NCI-H2196 (cell line): ENCODE results near the gene TANGO2.

Experiments used
- DNase-seq: peaks from one replicate; lab custom pipeline; 2025; ENCODE audit not compliant: unreplicated experiment; lab: John Stamatoyannopoulos, UW

The TANGO2 gene

GRCh38 chr22:19982991-19983578 is 37.8 kb upstream of the TANGO2 start:
- no peak for DNase-seq

DNA sequence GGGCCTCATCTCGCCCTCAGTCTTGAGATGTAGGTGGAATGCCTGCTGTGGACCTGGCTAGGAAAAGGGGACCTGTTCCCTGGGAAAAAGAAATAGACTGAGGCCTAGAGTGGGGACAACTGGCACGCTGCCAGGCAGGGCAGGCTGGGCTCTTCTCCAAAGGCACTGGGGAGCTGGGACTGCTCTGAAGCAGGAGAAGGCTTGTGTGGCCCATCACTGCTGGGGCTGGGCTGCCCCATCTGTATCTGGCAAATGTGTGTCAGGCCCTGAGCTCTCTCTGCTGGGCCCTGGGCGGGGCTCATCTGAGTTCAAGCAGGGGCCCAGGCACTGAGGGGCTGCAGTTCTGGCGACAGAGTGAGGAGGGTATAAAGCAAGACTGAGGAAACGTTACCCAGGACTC is 37.2 kb upstream of the TANGO2 start:
- no peak for DNase-seq

GRCh38 chr22:19984201-19984753 is 36.6 kb upstream of the TANGO2 start:
- DNase-seq, result peak; percentile 26

DNA sequence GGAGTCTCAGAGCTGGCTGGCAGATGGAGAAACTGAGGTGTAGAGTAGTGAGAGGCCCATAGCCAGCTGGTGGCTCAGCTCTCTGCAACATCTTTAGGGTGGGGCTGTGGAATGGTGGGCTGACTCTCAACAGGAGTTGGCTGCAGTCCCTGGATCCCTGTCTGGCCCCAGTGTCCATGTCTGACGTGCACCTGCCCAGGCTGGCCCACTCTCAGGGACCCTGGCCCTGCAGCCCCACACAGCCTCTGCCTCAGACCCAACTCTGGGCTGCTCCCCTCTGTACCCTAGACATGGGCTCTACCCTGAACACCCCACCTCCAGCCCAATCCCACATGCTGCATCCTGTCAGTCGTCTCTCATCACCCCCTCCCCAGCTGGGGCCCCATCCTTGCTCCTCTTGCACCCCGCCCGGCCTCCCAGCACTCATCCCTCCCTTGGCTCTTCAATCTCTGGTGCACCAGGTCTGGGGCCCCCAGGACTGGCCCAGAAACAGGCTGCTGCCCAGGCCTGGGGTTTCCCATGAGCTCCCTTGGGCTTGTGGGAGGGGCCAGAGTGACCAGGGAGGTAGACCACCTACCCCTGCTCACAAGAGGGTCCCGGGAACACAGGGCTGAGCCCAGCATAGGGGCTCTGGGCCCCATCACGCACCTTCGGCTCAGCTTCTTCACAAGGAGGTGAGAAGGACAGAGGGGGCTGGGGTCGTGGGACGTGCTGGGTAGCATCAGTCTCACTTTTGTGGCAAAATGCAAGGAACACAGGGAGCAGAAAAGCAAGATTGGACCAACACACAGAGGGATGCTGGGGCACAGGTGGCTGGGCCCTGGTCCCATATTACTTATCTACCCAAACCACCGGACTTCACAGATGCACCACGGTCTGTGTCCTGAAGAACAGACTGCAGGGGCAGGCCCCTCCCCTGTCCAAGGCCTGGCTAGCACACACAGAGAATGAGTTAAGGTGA is 35.8 kb upstream of the TANGO2 start:
- DNase-seq, result no peak

- no peak for DNase-seq
Measured at GRCh38 chr22:19986011-19986409, 34.9 kb upstream of the TANGO2 start.

DNA sequence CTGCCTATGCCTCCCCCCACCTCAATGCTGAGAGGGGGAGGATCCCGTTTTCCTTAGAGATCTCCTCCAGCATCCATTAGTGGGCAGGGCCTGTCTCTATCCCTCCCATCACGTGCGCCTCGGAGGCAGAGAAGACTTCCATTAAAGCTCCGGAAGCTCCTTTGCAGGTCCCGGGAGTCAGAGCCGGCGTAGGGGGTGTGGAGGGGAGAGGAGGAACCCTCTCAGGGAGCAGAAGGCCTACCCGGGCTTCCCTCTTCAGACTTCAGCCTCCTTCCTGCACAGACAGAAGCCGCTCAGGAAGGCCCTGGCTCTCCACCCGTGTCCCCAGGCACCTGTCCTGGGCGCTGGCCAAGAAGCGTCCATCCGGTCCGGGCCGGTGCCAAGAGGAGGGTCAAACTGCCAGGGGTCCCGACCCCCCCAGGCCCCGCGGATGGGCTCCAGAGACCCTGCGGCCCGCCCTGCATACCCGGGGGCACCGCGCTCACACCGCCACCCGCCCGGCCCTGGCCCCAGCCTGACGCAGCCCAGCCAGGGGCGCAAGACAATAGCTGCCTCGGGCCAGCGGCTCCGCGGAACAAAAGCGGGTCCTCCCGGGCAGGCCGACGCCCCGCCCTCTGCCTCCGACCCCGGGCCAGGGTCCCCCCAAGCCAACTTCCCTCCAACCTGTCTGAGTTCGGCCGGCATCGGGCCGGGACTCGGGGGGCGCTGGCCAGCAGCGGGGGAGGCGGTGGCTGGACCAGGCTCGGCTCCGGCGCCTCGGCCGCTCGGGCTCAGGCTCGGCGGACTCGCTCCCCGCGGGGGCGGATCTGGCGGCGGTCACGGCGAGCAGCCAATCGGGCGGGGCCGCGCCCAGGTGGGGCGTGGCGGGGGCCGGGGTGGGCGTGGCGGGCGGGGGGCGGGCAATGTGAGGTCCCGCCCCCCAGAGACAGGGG is 34.2 kb upstream of the TANGO2 start:
- DNase-seq, result peak; percentile 56

DNA sequence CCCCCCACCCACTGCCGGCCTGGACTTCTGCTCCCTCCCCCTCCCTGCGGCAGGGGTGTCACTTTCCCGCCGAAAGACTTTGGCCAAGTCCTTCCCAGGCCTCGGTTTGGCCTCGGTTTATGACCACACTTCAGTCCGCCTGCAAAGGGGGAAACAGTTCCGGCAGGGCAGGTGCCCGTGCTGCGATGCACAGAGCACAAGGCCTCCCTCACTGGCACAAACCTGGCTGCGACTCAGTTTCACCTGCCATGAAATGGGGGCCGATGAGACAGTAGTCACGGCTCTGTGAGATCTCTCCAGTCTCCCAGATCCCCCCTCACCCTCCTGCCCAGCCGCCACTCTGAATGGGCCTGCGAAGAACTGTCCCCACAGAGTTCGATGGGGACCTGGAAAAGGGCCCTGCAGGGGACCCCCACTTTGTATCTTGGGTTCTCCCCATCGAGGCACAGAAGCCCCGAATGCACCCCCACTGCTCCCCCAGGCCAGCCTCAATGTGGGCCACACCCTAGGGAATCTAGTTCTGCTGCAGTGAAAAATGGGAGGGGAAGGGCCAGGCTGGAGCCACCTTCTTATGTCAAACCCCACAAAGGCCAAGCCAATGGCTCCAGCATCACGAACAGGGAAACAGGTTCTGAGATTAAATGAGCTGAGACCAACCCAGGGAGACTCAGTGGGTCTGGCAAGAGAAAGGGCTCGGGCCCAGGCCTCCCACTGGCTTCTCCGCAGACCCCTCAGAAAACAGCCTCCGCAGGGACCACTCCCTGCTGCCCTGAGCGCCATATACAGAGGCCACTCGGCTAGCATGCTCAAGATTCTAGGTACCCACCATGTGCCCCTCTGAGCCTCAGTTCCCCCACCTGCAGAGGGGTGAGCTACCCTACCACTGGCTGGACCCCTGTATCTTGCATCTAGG is 33.3 kb upstream of the TANGO2 start:
- no peak for DNase-seq

- DNase-seq, result no peak
Measured at GRCh38 chr22:19988331-19988808, 32.5 kb upstream of the TANGO2 start.

DNA sequence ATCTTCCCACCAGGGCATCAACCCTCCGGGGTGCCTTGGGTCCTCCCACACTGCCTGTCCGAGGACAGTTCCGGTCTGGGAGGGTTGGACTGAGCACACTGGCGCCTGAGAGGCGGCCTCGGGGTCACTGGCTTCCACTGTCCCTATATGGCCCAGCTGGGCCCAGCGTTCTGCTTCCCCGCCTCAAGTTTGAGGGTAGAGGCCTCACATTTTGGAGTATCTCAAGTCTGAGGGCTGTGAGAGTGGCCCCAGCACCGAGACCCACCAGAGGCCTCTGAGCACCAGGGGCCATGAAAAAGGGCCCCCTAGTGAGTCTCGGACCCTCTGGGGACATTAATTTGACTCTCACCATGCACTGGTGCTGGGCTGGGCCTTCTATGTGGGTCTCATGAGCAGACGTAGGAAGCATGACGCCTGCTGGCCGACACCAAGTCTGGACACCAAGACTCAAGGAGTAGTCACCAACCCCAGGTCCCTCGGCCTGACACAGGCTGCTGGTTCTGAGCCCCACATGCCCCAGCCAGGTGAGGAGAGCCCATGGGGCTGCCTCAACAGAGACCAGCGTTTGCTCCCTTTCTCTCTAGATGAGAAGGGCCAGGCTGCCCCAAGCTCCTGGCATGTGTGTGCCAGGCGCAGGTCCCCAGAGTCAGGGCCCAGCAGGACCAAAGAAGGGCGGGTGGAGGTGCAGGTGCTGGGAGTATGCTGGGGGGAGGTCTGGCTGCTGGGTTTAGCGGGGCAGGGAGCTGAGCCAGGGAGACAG is 31.8 kb upstream of the TANGO2 start:
- DNase-seq, result no peak

DNA sequence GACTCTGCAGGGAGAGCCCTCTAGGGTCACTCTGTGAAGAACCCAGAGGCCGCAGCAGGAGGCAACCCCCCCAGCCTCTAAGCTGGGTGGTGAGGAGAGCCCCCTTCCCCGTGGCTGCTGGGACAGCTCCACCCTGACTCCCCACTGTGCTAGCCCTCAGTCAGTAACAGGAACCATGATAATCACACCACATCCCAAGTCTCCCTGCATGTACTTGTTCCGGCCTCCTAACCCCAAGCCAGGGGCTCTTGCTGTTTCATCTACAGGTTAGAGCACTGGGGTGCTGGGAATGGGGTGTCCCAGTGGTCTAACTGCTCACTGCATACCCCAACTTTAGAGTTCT is 31.2 kb upstream of the TANGO2 start:
- no peak for DNase-seq

DNA sequence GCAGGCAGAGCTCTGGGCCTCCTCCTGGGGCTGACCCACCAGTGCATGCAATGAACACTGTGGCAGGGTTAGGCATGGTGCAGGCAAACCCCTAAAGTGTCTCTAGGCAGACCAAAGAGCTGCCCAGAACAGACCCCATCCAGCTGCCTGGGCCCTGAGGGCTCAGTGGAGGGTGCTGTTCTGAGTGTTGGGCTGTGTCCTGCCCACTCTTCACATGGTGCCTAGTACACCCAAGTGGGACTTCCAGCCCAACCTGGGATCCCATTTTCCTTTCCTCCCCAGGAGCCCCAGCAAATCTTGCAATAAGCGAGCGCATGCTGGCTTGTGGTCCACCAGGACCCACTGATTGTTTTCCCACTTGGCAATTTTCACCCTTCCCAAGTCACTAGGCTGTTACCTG is 30.7 kb upstream of the TANGO2 start:
- DNase-seq, result no peak

- no peak for DNase-seq
Measured at GRCh38 chr22:19990609-19991394, 30.1 kb upstream of the TANGO2 start.

GRCh38 chr22:19991395-19991644 is 29.6 kb upstream of the TANGO2 start:
- DNase-seq, result no peak

GRCh38 chr22:19991645-19992451 is 29.1 kb upstream of the TANGO2 start:
- no peak for DNase-seq

DNA sequence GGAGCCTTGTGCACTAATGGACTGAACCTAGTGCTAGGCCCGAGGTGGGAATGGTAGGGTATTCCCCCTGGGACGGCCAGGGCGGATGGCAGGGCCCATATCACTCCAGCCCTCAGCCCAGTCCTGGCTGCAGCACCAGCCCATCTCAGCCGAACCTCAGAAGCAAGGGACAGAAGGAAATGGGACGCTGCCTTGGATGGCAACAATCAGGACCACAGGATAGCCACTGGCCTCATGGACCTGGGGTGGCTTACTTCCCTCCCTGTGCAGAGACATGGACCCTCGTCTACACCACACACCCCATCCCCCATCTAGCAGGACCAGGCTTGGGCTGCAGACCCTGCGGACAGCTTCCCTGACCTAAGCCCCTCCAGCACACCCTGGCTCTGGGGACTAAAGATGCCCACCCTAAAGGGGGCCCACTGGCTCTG is 28.4 kb upstream of the TANGO2 start:
- DNase-seq, result no peak

DNA sequence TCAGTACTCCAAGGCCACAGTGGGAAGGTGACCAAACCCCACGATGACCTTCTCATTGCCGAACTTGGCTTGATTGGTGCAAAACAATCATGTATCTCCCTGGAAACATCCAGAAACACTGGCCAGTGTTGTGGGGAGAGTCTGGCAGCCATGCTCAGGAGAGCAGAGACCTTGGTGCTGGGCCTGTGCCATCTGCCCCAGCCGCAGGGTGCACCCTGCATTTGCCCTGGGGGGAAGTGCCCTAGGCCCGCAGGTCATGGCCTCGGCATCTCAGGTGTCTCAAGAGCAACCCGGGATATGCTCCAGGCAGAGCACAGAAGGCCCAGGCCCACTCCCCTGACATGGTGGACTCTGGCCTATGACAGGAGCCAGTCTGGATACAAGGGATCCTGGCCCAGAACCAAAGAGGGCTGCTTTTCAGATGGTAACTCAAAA is 28.0 kb upstream of the TANGO2 start:
- no peak for DNase-seq

- DNase-seq, result no peak
Measured at GRCh38 chr22:19993926-19994325, 27.0 kb upstream of the TANGO2 start.
